GM19193 (cell line): ENCODE measurements around the gene LYL1.

Experiments used
- POLR2A ChIP-seq: IDR thresholded peaks from 4 replicates; pipeline ENCODE4 v1.6.1; 2011; ENCODE audit not compliant: insufficient read depth, insufficient read length; ENCODE audit errors: extremely low read depth

The LYL1 gene

DNA sequence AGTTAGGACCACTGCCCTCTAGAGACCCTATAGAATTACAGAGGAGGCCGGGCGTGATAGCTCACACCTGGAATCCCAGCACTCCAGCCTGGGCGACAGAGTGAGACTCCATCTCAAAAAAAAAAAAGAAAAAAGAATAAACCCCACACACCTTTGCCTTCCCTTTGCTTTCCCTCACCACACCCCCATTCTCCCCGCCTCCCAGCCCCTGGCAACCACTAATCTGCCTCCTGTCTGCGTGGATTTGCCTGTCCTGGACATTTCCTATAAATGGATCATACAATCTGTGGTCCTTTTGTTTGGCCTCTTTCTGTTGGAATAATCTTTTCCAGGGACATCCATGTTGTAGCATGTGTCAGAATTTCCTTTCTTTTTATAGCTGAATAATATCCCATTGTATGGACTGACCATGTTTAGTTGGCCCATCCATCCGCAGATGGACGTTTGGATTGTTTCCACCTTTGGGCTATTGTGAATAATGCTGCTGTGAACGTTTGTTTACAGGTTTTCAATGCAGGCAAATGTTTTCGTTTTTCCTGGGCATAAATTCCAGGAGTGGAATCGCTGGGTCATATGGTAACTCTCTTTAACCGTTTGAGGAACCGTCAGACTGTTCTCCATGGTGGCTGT is 30.7 kb upstream of the LYL1 start:
- TF ChIP-seq POLR2A: no peak

DNA sequence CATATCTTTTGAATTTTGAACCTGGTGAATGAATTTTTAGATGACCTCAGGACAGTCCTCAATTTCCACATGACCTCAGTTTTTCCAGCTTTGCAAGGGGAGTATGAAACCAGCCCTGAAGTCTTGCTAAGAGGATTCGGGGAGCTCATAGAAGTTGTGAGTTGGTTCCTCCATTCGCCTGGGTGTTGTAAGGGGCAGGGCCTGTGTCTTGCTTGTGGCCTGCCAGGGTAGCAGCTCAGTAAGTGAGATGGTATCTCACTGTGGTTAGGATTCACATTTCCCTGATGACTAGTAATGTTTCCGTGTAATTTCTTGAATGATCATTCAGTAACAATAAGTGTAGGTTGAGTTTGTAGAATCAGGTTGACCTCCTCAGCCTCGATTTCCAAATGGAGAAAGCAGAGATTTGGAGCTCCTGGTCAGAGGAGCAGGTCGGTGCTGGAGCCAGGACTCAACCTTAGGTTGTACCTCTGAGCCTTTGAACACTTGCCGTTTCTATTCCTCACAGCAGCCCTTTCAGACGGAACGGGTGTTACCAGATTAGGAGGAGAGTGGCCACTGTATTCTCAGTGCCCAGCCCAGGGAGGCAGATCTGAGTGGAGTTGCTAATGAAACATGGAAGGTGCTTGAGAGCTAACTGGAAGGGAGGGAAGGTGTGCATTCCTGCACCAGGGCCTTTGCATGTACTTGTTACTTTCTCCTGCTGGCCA is 30.0 kb upstream of the LYL1 start:
- no peak for TF ChIP-seq POLR2A

- no peak for TF ChIP-seq POLR2A
These were observed 28.3 kb upstream of the LYL1 start for GRCh38 chr19:13130886-13131490.

GRCh38 chr19:13129384-13129783 is 26.7 kb upstream of the LYL1 start:
- no peak for TF ChIP-seq POLR2A

DNA sequence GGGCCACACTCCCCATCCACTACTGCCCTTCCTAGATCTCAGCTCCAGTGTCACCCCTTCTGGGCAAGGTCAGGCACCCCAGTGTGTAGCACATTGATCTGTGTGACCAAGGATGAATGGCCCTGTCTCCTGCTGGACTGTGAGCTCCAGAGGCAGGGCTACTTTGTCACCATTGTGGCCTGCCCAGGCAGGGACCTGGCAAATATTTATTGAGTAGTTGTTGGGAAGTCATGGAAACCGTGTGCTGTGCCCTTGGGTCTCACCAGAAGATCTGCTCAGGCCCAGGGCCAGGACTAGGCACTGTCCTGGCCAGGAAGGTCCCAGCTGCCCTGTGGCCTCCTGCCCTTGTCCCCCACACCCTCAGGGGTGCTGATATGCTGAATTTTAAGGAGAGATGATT is 25.9 kb upstream of the LYL1 start:
- no peak for TF ChIP-seq POLR2A

GRCh38 chr19:13127811-13128575 is 25.3 kb upstream of the LYL1 start:
- TF ChIP-seq POLR2A: no peak

- no peak for TF ChIP-seq POLR2A
These were observed 24.4 kb upstream of the LYL1 start for GRCh38 chr19:13127051-13127450.

GRCh38 chr19:13122980-13123957 is 20.6 kb upstream of the LYL1 start:
- no peak for TF ChIP-seq POLR2A

DNA sequence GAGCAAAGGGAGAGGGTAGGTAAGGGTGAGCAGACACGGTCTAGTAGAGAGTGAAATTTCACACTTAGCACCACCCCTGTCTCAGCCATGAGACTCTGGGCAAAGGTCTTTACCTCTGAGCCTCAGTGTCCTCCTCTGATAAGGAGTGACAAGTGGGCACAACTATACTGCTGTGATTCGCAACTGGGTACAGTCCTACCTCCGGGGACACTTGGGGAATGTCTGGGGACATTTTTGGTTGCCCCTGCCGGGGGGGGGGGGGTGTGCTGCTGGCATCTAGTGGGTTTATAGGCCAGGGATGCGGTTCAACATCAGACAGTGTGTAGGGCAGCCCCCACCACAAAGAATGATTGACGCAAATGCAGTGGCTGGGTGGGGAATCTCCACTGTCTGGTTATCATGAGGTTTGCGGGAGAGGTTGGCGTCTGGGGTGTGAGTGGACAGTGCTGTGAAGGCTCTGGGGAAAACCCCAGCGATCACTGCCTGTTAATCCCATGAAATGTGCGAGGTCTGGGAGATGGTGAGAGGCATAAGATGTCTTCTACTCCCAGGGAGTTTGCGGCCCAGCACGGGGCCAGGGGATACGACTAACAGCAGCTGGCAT is 19.7 kb upstream of the LYL1 start:
- no peak for TF ChIP-seq POLR2A

- TF ChIP-seq POLR2A: no peak
These were observed 19.1 kb upstream of the LYL1 start for GRCh38 chr19:13121551-13122274.

DNA sequence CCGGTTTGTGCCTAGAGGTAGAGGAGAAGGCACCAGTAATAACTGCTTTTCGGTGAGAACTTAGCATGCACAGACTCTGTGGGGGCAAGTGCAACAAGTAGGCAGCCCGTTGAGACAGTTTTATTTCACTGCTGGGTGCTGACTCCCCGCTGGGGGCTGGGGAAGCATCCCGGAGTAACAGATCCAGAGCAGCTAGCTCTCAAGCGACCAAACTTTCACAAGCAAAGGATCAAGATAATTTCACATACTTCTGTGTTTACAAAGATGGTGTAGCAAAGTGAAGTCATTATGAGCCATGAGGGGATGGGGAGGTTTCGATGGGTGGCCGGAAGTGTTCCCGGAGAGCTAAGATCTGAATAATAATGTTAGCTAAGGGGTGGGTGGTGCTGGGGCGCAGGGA is 18.2 kb upstream of the LYL1 start:
- TF ChIP-seq POLR2A: no peak

- TF ChIP-seq POLR2A: no peak
These were observed 17.4 kb upstream of the LYL1 start for GRCh38 chr19:13120031-13120430.

DNA sequence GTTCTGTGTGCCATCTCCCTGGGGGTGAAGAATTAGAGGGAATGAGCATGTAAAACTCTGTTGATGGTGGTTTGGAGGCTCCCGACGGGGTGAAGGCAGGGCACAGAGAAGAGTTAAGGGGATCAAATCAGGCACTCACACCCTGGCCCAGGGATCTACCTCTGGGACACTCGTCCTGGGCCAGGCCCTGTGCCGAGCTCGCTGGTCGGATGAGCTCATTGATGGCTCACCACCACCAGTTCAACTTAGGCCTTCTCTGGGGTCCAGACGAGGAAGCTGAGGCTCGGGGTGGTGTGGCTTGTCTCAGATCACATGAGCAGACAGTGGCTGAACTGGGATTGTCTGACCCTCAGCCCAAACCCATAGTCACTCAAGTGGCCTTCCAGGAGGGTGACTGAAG is 17.0 kb upstream of the LYL1 start:
- TF ChIP-seq POLR2A: no peak
